ENCODE measurements around the gene OGA. TPM values are rescaled to one million over a fixed set of nuclear protein-coding genes. Genes with fewer than 3 reads are reported as not detected.

Gene OGA
- polyA plus RNA-seq, 3 donors: 6.9 to 104 (median 15.3) TPM

DNA sequence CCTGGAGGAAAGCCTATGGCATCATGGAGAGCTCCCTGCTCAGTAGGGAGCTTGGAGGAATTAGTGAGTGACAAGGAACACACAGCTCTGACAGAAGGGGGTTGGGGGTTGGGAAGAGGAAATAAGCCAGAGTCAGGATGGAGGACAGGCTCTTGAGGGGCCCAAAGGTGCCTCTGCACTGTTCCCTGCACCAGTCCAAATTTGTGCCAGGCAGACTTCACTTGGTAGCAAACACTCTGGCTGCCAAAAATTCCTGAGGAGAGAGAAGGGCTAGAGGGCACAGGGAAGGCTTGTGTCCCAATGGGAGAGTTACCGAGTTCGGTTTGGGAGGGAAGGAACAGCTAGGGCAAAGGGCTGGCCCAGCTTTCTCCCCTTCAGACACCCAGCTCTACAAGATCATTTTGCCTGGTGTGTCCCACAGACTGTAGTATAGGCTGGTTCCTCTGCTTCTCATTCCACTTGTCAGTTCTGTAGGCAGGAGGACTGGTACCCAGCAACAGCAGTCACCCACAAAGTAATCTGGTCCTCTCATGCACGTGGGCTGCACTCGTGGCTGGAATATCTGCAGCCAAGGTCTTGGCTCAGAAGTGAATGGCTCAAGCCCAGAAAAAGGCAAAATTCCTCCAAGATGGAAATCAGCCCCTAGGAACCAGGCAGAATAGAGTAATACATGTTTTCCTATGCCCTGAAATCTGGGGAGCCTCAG lies 33.3 kb upstream of the OGA start:
- H3K27ac ChIP-seq (ENCODE audit: low read depth in 1 of 2, low read length in 2 of 2): no peak overlapping the region
- peaks cover 55% of the 10 kb centered on the region for H4K20me1 ChIP-seq (ENCODE audit: insufficient read depth, low read length)
- no peak overlapping the region for H3K4me3 ChIP-seq (replicated peaks in 1 of 3; ENCODE audit: low read depth in 2 of 3, low read length in 3 of 3)
- H3K9ac ChIP-seq (ENCODE audit: insufficient read depth, low read length, poor library complexity, severe bottlenecking): no peak overlapping the region
- Mint-ChIP-seq H3K4me3 (no peak overlapping the region), H3K36me3 (peaks cover 42 to 61% of the 10 kb centered on the region in 2 donors), H3K27ac (peak overlapping the region in 2 of 7 donors; percentile 19 to 46), H3K4me1 (peaks cover 32% of the 10 kb centered on the region), H3K9me3 (peaks cover 0 to 2% (median 0%) of the 10 kb centered on the region in 7 donors), H3K27me3 (ENCODE audit: low read depth in 3 of 3) (peaks cover 0 to 2% (median 0%) of the 10 kb centered on the region in 3 donors)
- no peaks in the 10 kb centered on the region for H3K27me3 ChIP-seq (ENCODE audit: control insufficient read depth in 2 of 2, insufficient read depth in 2 of 2, low read length in 2 of 2)
- DNase-seq: no peak
- no peaks in the 10 kb centered on the region for H3K79me2 ChIP-seq (ENCODE audit: insufficient read depth, low read length)
- H3K4me2 ChIP-seq (replicated peaks; ENCODE audit: extremely low read depth, low read length, poor library complexity, severe bottlenecking): no peak overlapping the region
- H3K9me3 ChIP-seq (replicated peaks in 1 of 2; ENCODE audit: control insufficient read depth in 1 of 2, insufficient read depth in 1 of 2, low read length in 2 of 2): no peaks in the 10 kb centered on the region
- WGBS (ENCODE audit: insufficient coverage): 100% methylated on average over 2 of the region's 4 CpGs
- TF ChIP-seq, protein P1, sequence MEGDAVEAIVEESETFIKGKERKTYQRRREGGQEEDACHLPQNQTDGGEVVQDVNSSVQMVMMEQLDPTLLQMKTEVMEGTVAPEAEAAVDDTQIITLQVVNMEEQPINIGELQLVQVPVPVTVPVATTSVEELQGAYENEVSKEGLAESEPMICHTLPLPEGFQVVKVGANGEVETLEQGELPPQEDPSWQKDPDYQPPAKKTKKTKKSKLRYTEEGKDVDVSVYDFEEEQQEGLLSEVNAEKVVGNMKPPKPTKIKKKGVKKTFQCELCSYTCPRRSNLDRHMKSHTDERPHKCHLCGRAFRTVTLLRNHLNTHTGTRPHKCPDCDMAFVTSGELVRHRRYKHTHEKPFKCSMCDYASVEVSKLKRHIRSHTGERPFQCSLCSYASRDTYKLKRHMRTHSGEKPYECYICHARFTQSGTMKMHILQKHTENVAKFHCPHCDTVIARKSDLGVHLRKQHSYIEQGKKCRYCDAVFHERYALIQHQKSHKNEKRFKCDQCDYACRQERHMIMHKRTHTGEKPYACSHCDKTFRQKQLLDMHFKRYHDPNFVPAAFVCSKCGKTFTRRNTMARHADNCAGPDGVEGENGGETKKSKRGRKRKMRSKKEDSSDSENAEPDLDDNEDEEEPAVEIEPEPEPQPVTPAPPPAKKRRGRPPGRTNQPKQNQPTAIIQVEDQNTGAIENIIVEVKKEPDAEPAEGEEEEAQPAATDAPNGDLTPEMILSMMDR (IDR thresholded peaks at IDR 0.05): no peak
- peaks cover 25 to 27% of the 10 kb centered on the region in 2 donors for H3K4me1 ChIP-seq (ENCODE audit: control insufficient read depth in 1 of 2, insufficient read depth in 2 of 2, low read length in 2 of 2)
- H2AFZ ChIP-seq (ENCODE audit: insufficient read depth, low read depth, low read length, poor library complexity, severe bottlenecking): no peak overlapping the region
- intact Hi-C loops (cut with micrococcal nuclease): no loop called here
- peaks cover 17 to 47% of the 10 kb centered on the region in 2 donors for H3K36me3 ChIP-seq (replicated peaks in 1 of 2; ENCODE audit: control insufficient read depth in 1 of 2, insufficient read depth in 2 of 2, low read length in 2 of 2)

DNA sequence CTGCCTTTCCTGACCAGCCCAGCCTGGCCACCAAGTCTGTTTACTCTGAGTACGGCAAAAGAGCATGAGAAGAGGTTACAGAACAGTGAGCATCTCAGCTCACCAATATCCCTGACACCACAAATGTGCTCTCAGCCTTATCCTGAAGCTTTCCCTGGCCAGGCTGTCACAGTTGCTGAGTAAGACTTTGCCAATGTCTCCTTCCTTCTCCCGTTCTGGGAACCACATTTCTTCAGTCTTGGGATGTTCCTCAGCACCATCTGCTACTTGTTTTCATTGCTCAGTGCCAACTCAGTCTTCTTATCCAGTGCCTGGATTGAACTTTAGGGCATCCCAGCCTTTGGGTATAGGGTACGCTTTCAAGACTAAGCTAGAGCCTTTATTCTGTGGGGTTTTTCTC lies 32.5 kb upstream of the OGA start:
- no peaks in the 10 kb centered on the region for H3K27me3 Mint-ChIP-seq (ENCODE audit: low read depth in 3 of 3)
- peaks cover 0 to 2% (median 0%) of the 10 kb centered on the region in 7 donors for H3K9me3 Mint-ChIP-seq
- Histone ChIP-seq H3K36me3 (replicated peaks in 1 of 2; ENCODE audit: control insufficient read depth in 1 of 2, insufficient read depth in 2 of 2, low read length in 2 of 2) (peaks cover 20 to 49% of the 10 kb centered on the region in 2 donors), H2AFZ (ENCODE audit: insufficient read depth, low read depth, low read length, poor library complexity, severe bottlenecking) (no peak overlapping the region), H4K20me1 (ENCODE audit: insufficient read depth, low read length) (peaks cover 58% of the 10 kb centered on the region), H3K27me3 (ENCODE audit: control insufficient read depth in 2 of 2, insufficient read depth in 2 of 2, low read length in 2 of 2) (no peaks in the 10 kb centered on the region), H3K79me2 (ENCODE audit: insufficient read depth, low read length) (no peaks in the 10 kb centered on the region), H3K9ac (ENCODE audit: insufficient read depth, low read length, poor library complexity, severe bottlenecking) (no peak overlapping the region), H3K27ac (ENCODE audit: low read depth in 1 of 2, low read length in 2 of 2) (no peak overlapping the region), H3K4me3 (replicated peaks in 1 of 3; ENCODE audit: low read depth in 2 of 3, low read length in 3 of 3) (no peak overlapping the region), H3K9me3 (replicated peaks in 1 of 2; ENCODE audit: control insufficient read depth in 1 of 2, insufficient read depth in 1 of 2, low read length in 2 of 2) (no peaks in the 10 kb centered on the region), H3K4me2 (replicated peaks; ENCODE audit: extremely low read depth, low read length, poor library complexity, severe bottlenecking) (no peak overlapping the region), H3K4me1 (ENCODE audit: control insufficient read depth in 1 of 2, insufficient read depth in 2 of 2, low read length in 2 of 2) (peaks cover 25 to 27% of the 10 kb centered on the region in 2 donors)
- peaks cover 48 to 64% of the 10 kb centered on the region in 2 donors for H3K36me3 Mint-ChIP-seq
- no peak for DNase-seq
- peaks cover 32% of the 10 kb centered on the region for H3K4me1 Mint-ChIP-seq
- 100% methylated on average over 2 of the region's 3 CpGs for WGBS (ENCODE audit: insufficient coverage)
- TF ChIP-seq, protein P1 (IDR thresholded peaks at IDR 0.05): no peak
- intact Hi-C loops (cut with micrococcal nuclease): no loop called here
- H3K4me3 Mint-ChIP-seq: no peak overlapping the region
- peak overlapping the region in 2 of 7 donors; percentile 33 to 54 for H3K27ac Mint-ChIP-seq

Data from CD14-positive monocyte (primary cell).